ENCODE data around the gene CRADD. TPM values are rescaled to one million over a fixed set of nuclear protein-coding genes. Genes with fewer than 3 reads are reported as not detected.

The CRADD gene
- total and polyA plus RNA-seq, 2 experiments from 2014 or later: 18.6 to 21.5 TPM

GRCh38 chr12:93682846-93683261 lies 5.7 kb downstream of the CRADD start:
- no peak for DNase-seq
- in situ Hi-C loops (cut with MboI): no loop called here
- no peak overlapping the region for H3K27ac ChIP-seq
- TF ChIP-seq EZH2phosphoT487 (IDR thresholded peaks at IDR 0.05; ENCODE audit: insufficient read depth, low read depth) (no peak), EZH2 (IDR thresholded peaks at IDR 0.05; ENCODE audit: insufficient read depth, poor library complexity, severe bottlenecking) (no peak)
- H3K4me2 ChIP-seq (ENCODE audit: unreplicated experiment): no peak overlapping the region
- H3K27me3 ChIP-seq (replicated peaks; ENCODE audit: insufficient read depth): no peaks in the 10 kb centered on the region
- 84 to 85% methylated on average over 5 of the region's 5 CpGs for WGBS, 2 experiments (ENCODE audit: low coverage in 1 of 2, low lambda C conversion rate in 2 of 2, missing lambda C conversion rate in 2 of 2)
- peaks cover 17% of the 10 kb centered on the region for H3K79me2 ChIP-seq (ENCODE audit: insufficient read depth)
- peaks cover 4% of the 10 kb centered on the region; the same call in 1 of the 2 replicates for H3F3A ChIP-seq (ENCODE audit: insufficient read depth)
- no peaks in the 10 kb centered on the region for H3K9me3 ChIP-seq (ENCODE audit: low read depth)
- no peak overlapping the region for H3K4me3 ChIP-seq
- H4K20me1 ChIP-seq (ENCODE audit: insufficient read depth): no peaks in the 10 kb centered on the region
- H2AFZ ChIP-seq: no peak overlapping the region; the same call in 1 of the 2 replicates
- H3K9me2 ChIP-seq (ENCODE audit: insufficient read depth): no peaks in the 10 kb centered on the region
- peaks cover 16% of the 10 kb centered on the region for H3K4me1 ChIP-seq (ENCODE audit: insufficient read depth)
- H3K36me3 ChIP-seq (ENCODE audit: low read depth): no peaks in the 10 kb centered on the region
- H3K9ac ChIP-seq: no peak overlapping the region

DNA sequence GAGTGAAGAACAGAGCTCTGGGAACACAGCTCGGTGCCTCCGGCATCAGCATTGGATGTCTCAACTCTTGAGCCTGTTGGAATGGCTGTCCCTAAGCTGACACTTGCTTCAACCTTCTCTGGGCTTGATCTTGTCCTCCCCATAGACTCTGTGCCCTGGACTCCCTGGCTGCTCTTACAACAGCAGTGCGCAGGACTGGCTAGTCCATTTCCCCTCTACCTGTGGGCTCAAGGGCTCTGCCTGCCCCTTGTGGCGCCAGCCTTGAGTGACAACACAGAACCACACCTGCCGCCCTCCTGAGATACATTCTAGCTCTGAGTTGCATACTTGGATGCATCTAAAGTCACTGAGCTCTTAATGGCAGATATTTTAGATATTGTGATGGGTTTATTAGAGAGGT lies 6.2 kb downstream of the CRADD start:
- in situ Hi-C loops (cut with MboI): no loop called here
- Histone ChIP-seq H3K4me2 (ENCODE audit: unreplicated experiment) (no peak overlapping the region), H2AFZ (no peak overlapping the region), H3F3A (ENCODE audit: insufficient read depth) (no peaks in the 10 kb centered on the region), H4K20me1 (ENCODE audit: insufficient read depth) (no peaks in the 10 kb centered on the region), H3K36me3 (ENCODE audit: low read depth) (no peaks in the 10 kb centered on the region), H3K27me3 (replicated peaks; ENCODE audit: insufficient read depth) (no peaks in the 10 kb centered on the region), H3K27ac (no peak overlapping the region), H3K4me1 (ENCODE audit: insufficient read depth) (peaks cover 11% of the 10 kb centered on the region), H3K4me3 (no peak overlapping the region), H3K79me2 (ENCODE audit: insufficient read depth) (peaks cover 17% of the 10 kb centered on the region), H3K9me3 (ENCODE audit: low read depth) (no peaks in the 10 kb centered on the region), H3K9ac (no peak overlapping the region), H3K9me2 (ENCODE audit: insufficient read depth) (no peaks in the 10 kb centered on the region)
- no peak for DNase-seq
- TF ChIP-seq EZH2 (IDR thresholded peaks at IDR 0.05; ENCODE audit: insufficient read depth, poor library complexity, severe bottlenecking) (no peak), EZH2phosphoT487 (IDR thresholded peaks at IDR 0.05; ENCODE audit: insufficient read depth, low read depth) (no peak)
- 96 to 99% methylated on average over 5 of the region's 5 CpGs for WGBS, 2 experiments (ENCODE audit: low coverage in 1 of 2, low lambda C conversion rate in 2 of 2, missing lambda C conversion rate in 2 of 2)

GRCh38 chr12:93684716-93685115 lies 7.5 kb downstream of the CRADD start:
- no peaks in the 10 kb centered on the region for H3K9me2 ChIP-seq (ENCODE audit: insufficient read depth)
- no peaks in the 10 kb centered on the region for H3K36me3 ChIP-seq (ENCODE audit: low read depth)
- WGBS, 2 experiments (ENCODE audit: low coverage in 1 of 2, low lambda C conversion rate in 2 of 2, missing lambda C conversion rate in 2 of 2): 17 to 20% methylated on average over 4 of the region's 4 CpGs
- H3K4me1 ChIP-seq (ENCODE audit: insufficient read depth): peaks cover 8% of the 10 kb centered on the region; the same call in 1 of the 2 replicates
- H3K9ac ChIP-seq: peak overlapping the region; percentile 32
- peak overlapping the region; percentile 77 for H2AFZ ChIP-seq
- H3K79me2 ChIP-seq (ENCODE audit: insufficient read depth): peaks cover 17% of the 10 kb centered on the region
- H3K4me3 ChIP-seq: peak overlapping the region; percentile 49
- peak overlapping the region; percentile 52 for H3K4me2 ChIP-seq (ENCODE audit: unreplicated experiment)
- H3K9me3 ChIP-seq (ENCODE audit: low read depth): no peaks in the 10 kb centered on the region
- H3K27me3 ChIP-seq (replicated peaks; ENCODE audit: insufficient read depth): no peaks in the 10 kb centered on the region
- TF ChIP-seq EZH2phosphoT487 (IDR thresholded peaks at IDR 0.05; ENCODE audit: insufficient read depth, low read depth): no peak
- no peak for TF ChIP-seq EZH2 (IDR thresholded peaks at IDR 0.05; ENCODE audit: insufficient read depth, poor library complexity, severe bottlenecking)
- peak overlapping the region; percentile 24; the same call in 1 of the 2 replicates for H3K27ac ChIP-seq
- no peaks in the 10 kb centered on the region for H4K20me1 ChIP-seq (ENCODE audit: insufficient read depth)
- peak; percentile 58 for DNase-seq
- H3F3A ChIP-seq (ENCODE audit: insufficient read depth): no peaks in the 10 kb centered on the region
- in situ Hi-C loops (cut with MboI): no loop called here

DNA sequence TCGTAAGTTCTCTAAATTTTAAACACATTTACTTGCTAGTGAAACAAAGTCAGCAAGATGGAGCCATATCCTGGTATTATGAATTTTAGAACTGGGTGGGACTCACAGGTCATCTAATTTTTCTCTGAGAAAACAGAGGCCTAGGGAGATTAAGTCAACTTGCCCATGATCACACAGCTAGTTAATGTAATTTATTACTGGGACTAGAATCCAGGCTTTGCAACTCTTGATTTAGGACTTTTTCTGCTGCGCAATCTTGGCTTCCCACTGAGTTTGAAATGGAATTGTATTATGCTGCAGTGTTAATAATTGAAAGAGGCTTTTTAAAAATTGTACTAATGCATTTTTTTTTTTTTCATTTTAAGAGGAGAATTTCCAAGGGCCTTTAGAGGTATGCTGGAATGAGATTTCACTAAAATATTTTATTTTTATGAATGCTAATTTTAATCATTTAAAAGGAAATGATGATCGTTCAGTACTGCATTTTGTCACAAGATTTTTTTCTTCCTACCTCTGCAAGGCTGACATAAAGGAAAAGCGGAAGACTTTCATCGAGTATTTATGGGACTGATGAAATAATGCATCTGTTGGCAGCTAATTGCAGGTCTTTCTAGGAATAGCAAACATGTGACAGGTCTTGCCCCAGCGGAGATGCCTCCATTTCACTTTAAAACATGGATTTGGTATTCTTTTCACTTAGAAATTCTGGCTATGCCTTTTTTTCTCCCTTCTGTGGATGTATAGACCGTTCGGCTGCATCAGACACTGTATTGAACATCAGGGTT lies 9.6 kb downstream of the CRADD start:
- DNase-seq: no peak
- Histone ChIP-seq H3K4me1 (ENCODE audit: insufficient read depth) (peaks cover 8% of the 10 kb centered on the region; the same call in 1 of the 2 replicates), H2AFZ (no peak overlapping the region), H3K9me3 (ENCODE audit: low read depth) (no peaks in the 10 kb centered on the region), H4K20me1 (ENCODE audit: insufficient read depth) (no peaks in the 10 kb centered on the region), H3K9me2 (ENCODE audit: insufficient read depth) (no peaks in the 10 kb centered on the region), H3K9ac (no peak overlapping the region), H3K27ac (no peak overlapping the region), H3K27me3 (replicated peaks; ENCODE audit: insufficient read depth) (no peaks in the 10 kb centered on the region), H3K4me2 (ENCODE audit: unreplicated experiment) (no peak overlapping the region), H3K79me2 (ENCODE audit: insufficient read depth) (peaks cover 14% of the 10 kb centered on the region), H3K4me3 (no peak overlapping the region), H3K36me3 (ENCODE audit: low read depth) (no peaks in the 10 kb centered on the region), H3F3A (ENCODE audit: insufficient read depth) (no peaks in the 10 kb centered on the region)
- in situ Hi-C loops (cut with MboI): no loop called here
- 81 to 83% methylated on average over 8 of the region's 8 CpGs for WGBS, 2 experiments (ENCODE audit: low coverage in 1 of 2, low lambda C conversion rate in 2 of 2, missing lambda C conversion rate in 2 of 2)
- no peak for TF ChIP-seq EZH2 (IDR thresholded peaks at IDR 0.05; ENCODE audit: insufficient read depth, poor library complexity, severe bottlenecking)
- no peak for TF ChIP-seq EZH2phosphoT487 (IDR thresholded peaks at IDR 0.05; ENCODE audit: insufficient read depth, low read depth)

All from GM23248 (cell line).